ENCODE data around the gene EIF2D.

EIF2D gene

GRCh38 chr1:206655471-206655882, 43.2 kb upstream of the EIF2D start:
- no peak for DNase-seq (ENCODE audit: extremely low read depth, low read depth)
- TF ChIP-seq CTCF (IDR thresholded peaks at IDR 0.05; ENCODE audit: low read depth, low read length), result no peak

GRCh38 chr1:206654828-206655227, 42.6 kb upstream of the EIF2D start:
- no peak for TF ChIP-seq CTCF (IDR thresholded peaks at IDR 0.05; ENCODE audit: low read depth, low read length)

GRCh38 chr1:206653715-206654459, 41.6 kb upstream of the EIF2D start:
- no peak for TF ChIP-seq CTCF (IDR thresholded peaks at IDR 0.05; ENCODE audit: low read depth, low read length)

More at GRCh38 chr1:206654828-206655227, 42.6 kb upstream of the EIF2D start:
- no peak for DNase-seq (ENCODE audit: extremely low read depth, low read depth)

GRCh38 chr1:206651958-206652890, 40.0 kb upstream of the EIF2D start:
- no peak for DNase-seq (ENCODE audit: extremely low read depth, low read depth)
- no peak for TF ChIP-seq CTCF (IDR thresholded peaks at IDR 0.05; ENCODE audit: low read depth, low read length)

More at GRCh38 chr1:206653715-206654459, 41.6 kb upstream of the EIF2D start:
- no peak for DNase-seq (ENCODE audit: extremely low read depth, low read depth)

- TF ChIP-seq CTCF (IDR thresholded peaks at IDR 0.05; ENCODE audit: low read depth, low read length), result no peak
- no peak for DNase-seq (ENCODE audit: extremely low read depth, low read depth)
Measured at GRCh38 chr1:206651014-206651413, 38.7 kb upstream of the EIF2D start.

GRCh38 chr1:206649261-206649921, 37.1 kb upstream of the EIF2D start:
- no peak for TF ChIP-seq CTCF (IDR thresholded peaks at IDR 0.05; ENCODE audit: low read depth, low read length)
- no peak for DNase-seq (ENCODE audit: extremely low read depth, low read depth)

Measured in AG09319 (cell line).